ENCODE data around the gene TRAM2. TPM values are rescaled to one million over a fixed set of nuclear protein-coding genes. Genes with fewer than 3 reads are reported as not detected.

The TRAM2 gene
- total RNA-seq, 1 experiment from 2014 or later: 21.2 TPM

GRCh38 chr6:52622810-52623209 lies 46.0 kb upstream of the TRAM2 start:
- H3K14ac ChIP-seq (ENCODE audit: insufficient read depth, low read length): no peak overlapping the region
- Mint-ChIP-seq H3K36me3 (ENCODE audit: insufficient read depth in 1 of 3, low read depth in 3 of 3) (no peaks in the 10 kb centered on the region), H3K9me3 (peaks cover 0 to 3% of the 10 kb centered on the region in 2 experiments; a peak in 2 of 5 replicates), H3K4me1 (peaks cover 4 to 6% of the 10 kb centered on the region in 2 experiments; a peak in 3 of 4 replicates), H3K4me3 (no peak overlapping the region), H3K27me3 (ENCODE audit: low read depth) (peaks cover 2% of the 10 kb centered on the region; the same call in 1 of the 2 replicates), H3K27ac (no peak overlapping the region)
- no peak overlapping the region for H2BK120ac ChIP-seq (ENCODE audit: low read depth, low read length, poor library complexity, severe bottlenecking)
- H3K4me2 ChIP-seq (ENCODE audit: insufficient read depth, insufficient read length, low read length): no peak overlapping the region
- H2AK5ac ChIP-seq (ENCODE audit: insufficient read length, low read length): no peak overlapping the region
- H2BK5ac ChIP-seq (ENCODE audit: insufficient read length, low read length): no peak overlapping the region
- H3K18ac ChIP-seq (ENCODE audit: insufficient read length, low read depth, low read length): no peak overlapping the region
- H3T11ph ChIP-seq (ENCODE audit: low read length): no peak overlapping the region
- no peaks in the 10 kb centered on the region for H3K79me1 ChIP-seq (ENCODE audit: insufficient read depth, low read depth, low read length, poor library complexity, severe bottlenecking)
- no CpG with 5 or more reads among the region's 2 CpGs for WGBS (ENCODE audit: extremely low coverage, insufficient read length, low lambda C conversion rate)
- TF ChIP-seq CTCF (conservative IDR thresholded peaks at IDR 0.05): no peak
- DNase-seq: no peak
- H4K8ac ChIP-seq (replicated peaks; ENCODE audit: insufficient read length, low read depth, low read length): no peak overlapping the region
- no peak overlapping the region for H3K56ac ChIP-seq (ENCODE audit: insufficient read length, low read depth, low read length)
- no peak overlapping the region for H3K27ac ChIP-seq (ENCODE audit: insufficient read length, low read depth, low read length)
- no peak overlapping the region for H4K5ac ChIP-seq (ENCODE audit: insufficient read length, low read depth, low read length)
- no peaks in the 10 kb centered on the region for H4K20me1 ChIP-seq (ENCODE audit: control insufficient read depth, insufficient read depth, insufficient read length)
- no peaks in the 10 kb centered on the region for H3K27me3 ChIP-seq (ENCODE audit: insufficient read depth, low read length)
- H3K23ac ChIP-seq (ENCODE audit: insufficient read length, low read depth, low read length): no peak overlapping the region
- no peak overlapping the region for H2BK15ac ChIP-seq (ENCODE audit: low read depth, low read length)
- H4K91ac ChIP-seq (ENCODE audit: insufficient read length, low read depth, low read length): no peak overlapping the region
- H3K79me2 ChIP-seq (ENCODE audit: insufficient read depth, low read length): no peaks in the 10 kb centered on the region
- H3K23me2 ChIP-seq (ENCODE audit: insufficient read length, low read depth, low read length, poor library complexity, severe bottlenecking): no peaks in the 10 kb centered on the region
- no peak overlapping the region for H2BK20ac ChIP-seq (ENCODE audit: low read depth, low read length, poor library complexity, severe bottlenecking)
- H3K4ac ChIP-seq (ENCODE audit: low read depth, low read length): no peak overlapping the region
- H2AFZ ChIP-seq (ENCODE audit: low read length): no peak overlapping the region
- H3K9me3 ChIP-seq (ENCODE audit: control insufficient read depth, low read depth, low read length): no peaks in the 10 kb centered on the region
- no peaks in the 10 kb centered on the region for H3K4me1 ChIP-seq (ENCODE audit: insufficient read depth, low read length)
- no peak overlapping the region for H3K9ac ChIP-seq (ENCODE audit: extremely low read depth, insufficient read length, low read length)
- H2BK12ac ChIP-seq (ENCODE audit: insufficient read length, low read depth, low read length): no peak overlapping the region

All from H9 (cell line).